RWPE2 (cell line): ENCODE data around the gene RHOBTB3.
"Not testable (repeated sequence)": the region's sequence is repeated elsewhere in the genome, so short reads cannot be mapped to it uniquely, and the experiment has no call there.

Experiments
- ATAC-seq: fragments of 200-7000 bp; cut with Tn5 transposase; 3 replicates; pipeline ENCODE4 v1.9.1; 2021; ENCODE audit warnings: low read depth
- DNase-seq: peaks from one replicate; pipeline ENCODE4 v3.0.0-alpha.2; 2020; ENCODE audit warnings: low spot score
- H3K27ac ChIP-seq: fragments of 450-650 bp; 2 replicates; pipeline ENCODE4 v1.5.1; 2017; ENCODE audit warnings: mild to moderate bottlenecking; ENCODE audit not compliant: poor library complexity, severe bottlenecking
- H3K27me3 ChIP-seq: fragments of 250-450 bp; sonication (Bioruptor Pico); 2 replicates; pipeline ENCODE4 v1.5.1; 2021; ENCODE audit warnings: mild to moderate bottlenecking, moderate library complexity; ENCODE audit not compliant: insufficient read depth, poor library complexity, severe bottlenecking
- H3K36me3 ChIP-seq: fragments of 250-450 bp; sonication (Bioruptor Pico); 2 replicates; pipeline ENCODE4 v1.5.1; 2020; ENCODE audit warnings: low read depth, mild to moderate bottlenecking, moderate library complexity
- H3K4me1 ChIP-seq: fragments of 250-450 bp; sonication (Bioruptor Pico); 2 replicates; pipeline ENCODE4 v1.5.1; 2021; ENCODE audit warnings: mild to moderate bottlenecking, moderate library complexity; ENCODE audit not compliant: insufficient read depth, poor library complexity, severe bottlenecking
- H3K4me3 ChIP-seq: fragments of 250-450 bp; sonication (Bioruptor Pico); 2 replicates; pipeline ENCODE4 v1.5.1; 2021; ENCODE audit warnings: mild to moderate bottlenecking, moderate library complexity; ENCODE audit not compliant: severe bottlenecking
- H3K9me3 ChIP-seq: fragments of 250-450 bp; sonication (Bioruptor Pico); 2 replicates; pipeline ENCODE4 v1.5.1; 2021; ENCODE audit warnings: mild to moderate bottlenecking, moderate library complexity; ENCODE audit not compliant: severe bottlenecking
- CTCF ChIP-seq: fragments of 450-650 bp; IDR thresholded peaks from one replicate; pipeline ENCODE4 v1.5.1; 2017; ENCODE audit warnings: mild to moderate bottlenecking, moderate library complexity; ENCODE audit not compliant: poor library complexity, severe bottlenecking

RHOBTB3 gene

GRCh38 chr5:95690333-95690732, 40.8 kb upstream of the RHOBTB3 start:
- no peaks in the 10 kb centered on the region for H3K4me1 ChIP-seq
- no peaks in the 10 kb centered on the region for H3K36me3 ChIP-seq
- no peaks in the 10 kb centered on the region for H3K27me3 ChIP-seq
- no peak overlapping the region for H3K27ac ChIP-seq
- H3K4me3 ChIP-seq, result no peak overlapping the region
- ATAC-seq (no peak), DNase-seq (no peak)
- no peak for TF ChIP-seq CTCF
- no peaks in the 10 kb centered on the region for H3K9me3 ChIP-seq

- Histone ChIP-seq H3K4me1 (no peaks in the 10 kb centered on the region), H3K4me3 (no peak overlapping the region), H3K27me3 (no peaks in the 10 kb centered on the region), H3K9me3 (no peaks in the 10 kb centered on the region), H3K27ac (no peak overlapping the region), H3K36me3 (no peaks in the 10 kb centered on the region)
- TF ChIP-seq CTCF, result no peak
- ATAC-seq (no peak), DNase-seq (no peak)
Measured at GRCh38 chr5:95697781-95698681, 33.1 kb upstream of the RHOBTB3 start.

GRCh38 chr5:95699337-95699736, 31.8 kb upstream of the RHOBTB3 start:
- Histone ChIP-seq H3K4me3 (no peak overlapping the region), H3K27ac (no peak overlapping the region)

GRCh38 chr5:95701074-95701473, 30.1 kb upstream of the RHOBTB3 start:
- ATAC-seq (no peak), DNase-seq (no peak)
- H3K4me1 ChIP-seq, result no peaks in the 10 kb centered on the region
- no peak overlapping the region for H3K4me3 ChIP-seq
- no peak overlapping the region for H3K27ac ChIP-seq
- H3K9me3 ChIP-seq, result no peaks in the 10 kb centered on the region
- no peaks in the 10 kb centered on the region for H3K27me3 ChIP-seq
- no peak for TF ChIP-seq CTCF
- no peaks in the 10 kb centered on the region for H3K36me3 ChIP-seq

More at GRCh38 chr5:95699337-95699736, 31.8 kb upstream of the RHOBTB3 start:
- ATAC-seq (no peak), DNase-seq (no peak)
- TF ChIP-seq CTCF, result no peak
- H3K36me3 ChIP-seq, result no peaks in the 10 kb centered on the region
- no peaks in the 10 kb centered on the region for H3K9me3 ChIP-seq
- no peaks in the 10 kb centered on the region for H3K27me3 ChIP-seq
- H3K4me1 ChIP-seq, result no peaks in the 10 kb centered on the region

- Histone ChIP-seq H3K27ac (no peak overlapping the region), H3K36me3 (no peaks in the 10 kb centered on the region), H3K9me3 (no peaks in the 10 kb centered on the region), H3K27me3 (no peaks in the 10 kb centered on the region), H3K4me3 (no peak overlapping the region), H3K4me1 (no peaks in the 10 kb centered on the region)
- TF ChIP-seq CTCF, result no peak
- ATAC-seq, result no peak
- DNase-seq, result no peak
Measured at GRCh38 chr5:95704150-95704549, 27.0 kb upstream of the RHOBTB3 start.

GRCh38 chr5:95706196-95706595, 24.9 kb upstream of the RHOBTB3 start:
- not testable (repeated sequence) for H3K27ac ChIP-seq, H3K36me3 ChIP-seq, DNase-seq, ATAC-seq, H3K27me3 ChIP-seq, H3K4me1 ChIP-seq, H3K4me3 ChIP-seq, H3K9me3 ChIP-seq
